Transverse colon (tissue), 4 donors: ENCODE data around the gene MYG1. TPM values are rescaled to one million over a fixed set of nuclear protein-coding genes. Genes with fewer than 3 reads are reported as not detected.

Experiments used
- DNase-seq: peaks from one replicate; pipeline ENCODE4 v3.0.0-alpha.2; 2019
- H3K27ac ChIP-seq, 4 donors: fragments of 200-600 bp; sonication (generic); 2 replicates each; pipeline ENCODE4 v1.5.1; 2016 to 2018; ENCODE audit warnings: inconsistent platforms in 4 of 4
- H3K27me3 ChIP-seq: fragments of 200-600 bp; sonication (generic); 2 replicates; pipeline ENCODE4 v1.5.1; 2017; ENCODE audit warnings: inconsistent platforms
- H3K36me3 ChIP-seq, 4 donors: fragments of 200-600 bp; sonication (generic); 2 replicates each; pipeline ENCODE4 v1.5.1; 2017 to 2019; ENCODE audit warnings: inconsistent platforms in 4 of 4
- H3K4me1 ChIP-seq, 4 donors: fragments of 200-600 bp; sonication (generic); 2 replicates each; pipeline ENCODE4 v1.5.1; 2017 to 2020; ENCODE audit warnings: inconsistent platforms in 4 of 4
- H3K4me3 ChIP-seq, 4 donors: fragments of 200-600 bp; sonication (generic); 1 replicate in 1 of 4; 2 replicates in 3 of 4; pipeline versions ENCODE4 v1.5.1 to v1.6.1; 2017 to 2019; ENCODE audit warnings: inconsistent platforms in 4 of 4
- H3K9me3 ChIP-seq, 2 donors: fragments of 200-600 bp; sonication (generic); 2 replicates each; pipeline ENCODE4 v1.5.1; 2017 to 2019; ENCODE audit warnings: inconsistent platforms in 2 of 2
- EP300 ChIP-seq: sonication (generic); formaldehyde crosslinking; IDR thresholded peaks from one replicate; pipeline ENCODE4 v1.6.1; 2017; ENCODE audit warnings: antibody characterized with exemption, low read depth
- POLR2A ChIP-seq: fragments of 450-650 bp; IDR thresholded peaks from one replicate; pipeline ENCODE4 v1.6.1; 2016; ENCODE audit warnings: antibody characterized with exemption, mild to moderate bottlenecking, moderate library complexity
- POLR2AphosphoS5 ChIP-seq, 3 donors: sonication (generic); formaldehyde crosslinking; IDR thresholded peaks; one replicate each; pipeline ENCODE4 v1.6.1; 2016; ENCODE audit warnings: antibody characterized with exemption in 3 of 3
- WGBS, 2 donors: methylation state at CpG; one replicate each; pipeline ENCODE4 v1.1.5; 2018; ENCODE audit warnings: low coverage in 1 of 2; 5-methylcytosine and 5-hydroxymethylcytosine counted together
- in situ Hi-C, 4 donors: fragments of 200-750 bp; cut with MboI; loops; one replicate each; pipeline versions ENCODE4 v1.15.0 to v1.15.1; 2017; ENCODE audit warnings: low sequenced_read_pairs in 3 of 4, low pct_ligation_motif_present in 1 of 4, low pct_unique_long_range_greater_than_20kb in 1 of 4
- intact Hi-C: fragments of 100-400 bp; cut with DNase I; formaldehyde crosslinking; loops from one replicate; pipeline ENCODE4 v1.15.1; 2023; ENCODE audit warnings: low total_unique reads
- total RNA-seq, 4 donors: library from RNA; depleted of rRNA; stranded (reverse); fragments of >200 nt; gene quantifications; one replicate each; pipeline ENCODE4 v1.1.0, GENCODE V29; 2016
- TF ChIP-seq, protein P1 (sequence below), 5 experiments: fragments of 200-600 bp in 3 of 5; fragments of 450-650 bp in 2 of 5; sonication (generic) in 3 of 5; IDR thresholded peaks; 1 replicate in 2 of 5; 2 replicates in 3 of 5; pipeline ENCODE4 v1.5.1; 2016 to 2017; ENCODE audit warnings: antibody characterized with exemption in 5 of 5, inconsistent platforms in 3 of 5, mild to moderate bottlenecking in 2 of 5, moderate library complexity in 1 of 5

The MYG1 gene
- total RNA-seq, 4 donors from 2014 or later, result 12.7 to 37.0 (median 24.3) TPM

DNA sequence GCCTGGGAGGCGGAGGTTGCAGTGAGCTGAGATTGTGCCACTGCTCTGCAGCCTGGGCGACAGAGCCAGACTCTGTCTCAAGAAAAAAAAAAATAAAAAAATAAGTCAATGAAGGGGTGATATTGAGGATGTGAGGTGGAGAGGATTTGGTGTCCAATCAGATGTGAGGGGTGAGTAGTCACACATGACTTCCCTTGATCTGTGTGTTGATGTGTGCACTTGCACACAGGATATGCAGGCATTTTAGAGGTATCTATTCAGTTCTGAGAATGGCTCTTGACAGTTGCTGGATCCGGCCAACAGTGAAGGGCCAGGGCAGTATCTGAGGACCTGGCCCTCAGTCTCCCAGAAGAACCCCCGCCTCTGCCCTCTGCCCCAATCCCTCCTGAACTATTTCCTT is 44.5 kb downstream of the MYG1 start:
- no peak for DNase-seq
- intact Hi-C loops, result loop anchor here (1.0 to 10.0 kb wide), 2 partner anchors 19 to 161 kb away; partner anchors contain the start of genes NPFF and TARBP2
- in situ Hi-C loops, result loop anchor here in 2 of 4 donors (5.0 to 10.0 kb wide), 2 partner anchors 68 to 161 kb away; partner anchors contain the start of genes NPFF (in 1 of the 2) and TARBP2 (in 1 of the 2)
- no peaks in the 10 kb centered on the region for H3K36me3 ChIP-seq
- peaks cover 0 to 13% (median 5%) of the 10 kb centered on the region in 4 donors for H3K4me1 ChIP-seq
- 97 to 100% methylated on average over 2 to 4 of the region's 4 CpGs for WGBS, 2 donors
- peak overlapping the region in 1 of 4 donors; percentile 89 for H3K27ac ChIP-seq
- peaks cover 5% of the 10 kb centered on the region for H3K27me3 ChIP-seq
- H3K9me3 ChIP-seq, result no peaks in the 10 kb centered on the region
- TF ChIP-seq POLR2AphosphoS5 (IDR thresholded peaks at IDR 0.05), result no peak
- TF ChIP-seq EP300, result no peak
- TF ChIP-seq POLR2A, result no peak
- TF ChIP-seq, protein P1, sequence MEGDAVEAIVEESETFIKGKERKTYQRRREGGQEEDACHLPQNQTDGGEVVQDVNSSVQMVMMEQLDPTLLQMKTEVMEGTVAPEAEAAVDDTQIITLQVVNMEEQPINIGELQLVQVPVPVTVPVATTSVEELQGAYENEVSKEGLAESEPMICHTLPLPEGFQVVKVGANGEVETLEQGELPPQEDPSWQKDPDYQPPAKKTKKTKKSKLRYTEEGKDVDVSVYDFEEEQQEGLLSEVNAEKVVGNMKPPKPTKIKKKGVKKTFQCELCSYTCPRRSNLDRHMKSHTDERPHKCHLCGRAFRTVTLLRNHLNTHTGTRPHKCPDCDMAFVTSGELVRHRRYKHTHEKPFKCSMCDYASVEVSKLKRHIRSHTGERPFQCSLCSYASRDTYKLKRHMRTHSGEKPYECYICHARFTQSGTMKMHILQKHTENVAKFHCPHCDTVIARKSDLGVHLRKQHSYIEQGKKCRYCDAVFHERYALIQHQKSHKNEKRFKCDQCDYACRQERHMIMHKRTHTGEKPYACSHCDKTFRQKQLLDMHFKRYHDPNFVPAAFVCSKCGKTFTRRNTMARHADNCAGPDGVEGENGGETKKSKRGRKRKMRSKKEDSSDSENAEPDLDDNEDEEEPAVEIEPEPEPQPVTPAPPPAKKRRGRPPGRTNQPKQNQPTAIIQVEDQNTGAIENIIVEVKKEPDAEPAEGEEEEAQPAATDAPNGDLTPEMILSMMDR (IDR thresholded peaks at IDR 0.05), result no peak
- H3K4me3 ChIP-seq, result no peak overlapping the region

- TF ChIP-seq, protein P1 (IDR thresholded peaks at IDR 0.05), result no peak
- TF ChIP-seq POLR2A (no peak), POLR2AphosphoS5 (IDR thresholded peaks at IDR 0.05) (no peak), EP300 (no peak)
- no peaks in the 10 kb centered on the region for H3K27me3 ChIP-seq
- H3K36me3 ChIP-seq, result no peaks in the 10 kb centered on the region
- peak overlapping the region in 3 of 4 donors; percentile 56 to 67 (median 59) for H3K4me3 ChIP-seq
- peak overlapping the region; percentile 80 to 89 (median 86) for H3K27ac ChIP-seq
- 4% methylated on average over 7 of the region's 19 CpGs; no CpG with 5 or more reads in 1 of the 2 donors for WGBS, 2 donors
- H3K4me1 ChIP-seq, result peaks cover 0 to 13% (median 5%) of the 10 kb centered on the region in 4 donors
- in situ Hi-C loops, result loop anchor here in 2 of 4 donors (5.0 to 10.0 kb wide), 2 partner anchors 68 to 160 kb away; partner anchors contain the start of genes NPFF (in 1 of the 2) and TARBP2 (in 1 of the 2)
- no peaks in the 10 kb centered on the region for H3K9me3 ChIP-seq
- intact Hi-C loops, result loop anchor here (1.0 to 10.0 kb wide), 2 partner anchors 19 to 160 kb away; partner anchors contain the start of genes NPFF and TARBP2
- no peak for DNase-seq
Observed at GRCh38 chr12:53344487-53344823, 45.0 kb downstream of the MYG1 start.

GRCh38 chr12:53344824-53345485 is 45.5 kb downstream of the MYG1 start:
- WGBS, 2 donors, result 0 to 1% methylated on average over 4 to 34 of the region's 50 CpGs

More at GRCh38 chr12:53344824-53345485, 45.5 kb downstream of the MYG1 start:
- Histone ChIP-seq H3K4me1 (peaks cover 0 to 13% (median 5%) of the 10 kb centered on the region in 4 donors), H3K9me3 (no peaks in the 10 kb centered on the region), H3K36me3 (no peaks in the 10 kb centered on the region), H3K4me3 (peak overlapping the region; percentile 56 to 67 (median 59)), H3K27me3 (no peaks in the 10 kb centered on the region), H3K27ac (peak overlapping the region; percentile 80 to 89 (median 86))
- peak; percentile 21 for TF ChIP-seq POLR2A
- TF ChIP-seq EP300, result no peak
- TF ChIP-seq, protein P1 (IDR thresholded peaks at IDR 0.05), result peak; percentile 63 to 80 (median 72)
- TF ChIP-seq POLR2AphosphoS5 (IDR thresholded peaks at IDR 0.05), result peak; percentile 35 to 64 (median 49)
- in situ Hi-C loops, result loop anchor here in 2 of 4 donors (5.0 to 10.0 kb wide), 2 partner anchors 67 to 160 kb away; partner anchors contain the start of genes NPFF (in 1 of the 2) and TARBP2 (in 1 of the 2)
- intact Hi-C loops, result loop anchor here (1.0 to 10.0 kb wide), 2 partner anchors 20 to 160 kb away; partner anchors contain the start of genes NPFF and TARBP2
- DNase-seq, result peak; percentile 78
